ENCODE data around the gene TCEAL7. TPM values are rescaled to one million over a fixed set of nuclear protein-coding genes. Genes with fewer than 3 reads are reported as not detected.
"Not testable (repeated sequence)": the region's sequence is repeated elsewhere in the genome, so short reads cannot be mapped to it uniquely, and the experiment has no call there.

TCEAL7 gene, protein sequence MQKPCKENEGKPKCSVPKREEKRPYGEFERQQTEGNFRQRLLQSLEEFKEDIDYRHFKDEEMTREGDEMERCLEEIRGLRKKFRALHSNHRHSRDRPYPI
- total RNA-seq = 0.26 and 0.38 TPM in 2 replicates

DNA sequence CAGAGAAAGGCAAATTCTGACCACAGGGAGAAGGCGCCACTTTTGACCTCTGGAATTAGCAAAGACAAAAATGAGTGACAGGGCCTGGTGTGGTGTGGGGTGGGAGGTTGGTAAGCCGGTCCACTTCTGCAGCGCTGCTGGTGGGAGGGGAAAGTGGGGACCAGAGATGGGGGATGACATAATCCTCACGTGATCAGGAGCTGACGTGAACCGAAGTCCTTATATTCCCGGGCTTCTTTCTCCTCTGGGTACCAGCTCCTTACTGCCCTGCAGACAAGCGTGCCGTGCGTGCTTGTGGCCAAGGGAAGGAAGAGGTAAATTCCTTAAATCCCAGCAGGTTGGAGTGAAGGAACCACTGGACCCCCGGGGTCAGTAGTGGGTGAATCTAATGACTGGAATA, at the start of gene TCEAL7:
TSS of gene TCEAL7 (plus strand) at position 249 of the 400 bp plus-strand sequence. CDS start 1,165 bp downstream, outside the sequence.
- DNase-seq (ENCODE audit: low read depth in 2 of 2) = peak in 1 of 2 donors; percentile 9

DNA sequence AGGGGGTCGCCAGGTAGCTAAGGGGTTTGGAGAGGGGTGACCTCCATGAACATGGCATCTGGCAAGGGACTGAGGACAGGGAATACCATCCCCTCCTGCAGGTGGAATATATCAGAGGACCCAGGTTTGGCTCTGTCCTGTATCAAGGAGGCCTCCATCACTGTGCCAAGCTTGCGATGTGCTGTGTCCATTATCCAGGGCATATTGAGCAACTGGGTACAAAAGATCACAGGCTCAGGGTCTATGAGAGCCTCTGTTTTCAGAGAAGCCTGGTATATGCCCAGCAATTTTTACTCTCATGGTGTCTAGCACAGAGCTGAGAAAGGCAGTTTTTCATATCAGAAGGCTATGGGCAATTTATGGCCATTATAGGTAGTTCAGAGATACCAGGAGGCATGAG, 36.9 kb upstream of the TCEAL7 start:
- no peak for DNase-seq (ENCODE audit: low read depth in 2 of 2)

DNA sequence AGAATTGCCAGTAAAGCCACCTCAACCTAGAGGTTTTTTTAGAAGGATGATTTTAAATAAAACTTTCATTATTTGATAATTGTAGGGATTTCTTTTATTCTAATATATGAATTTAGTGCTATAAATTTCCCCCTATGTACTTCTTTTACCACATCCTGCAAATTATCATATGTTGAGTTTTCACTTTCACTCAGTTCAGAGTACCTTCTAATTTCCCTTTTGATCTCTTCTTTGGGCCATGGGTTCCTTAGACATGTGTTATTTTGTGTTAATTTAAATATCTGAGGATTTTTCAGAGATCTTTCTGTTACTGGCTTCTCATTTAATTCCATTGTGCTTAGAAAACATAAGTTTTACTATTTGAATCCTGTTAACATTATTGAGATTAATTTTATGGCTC, 25.3 kb upstream of the TCEAL7 start:
- no peak for DNase-seq (ENCODE audit: low read depth in 2 of 2)

DNA sequence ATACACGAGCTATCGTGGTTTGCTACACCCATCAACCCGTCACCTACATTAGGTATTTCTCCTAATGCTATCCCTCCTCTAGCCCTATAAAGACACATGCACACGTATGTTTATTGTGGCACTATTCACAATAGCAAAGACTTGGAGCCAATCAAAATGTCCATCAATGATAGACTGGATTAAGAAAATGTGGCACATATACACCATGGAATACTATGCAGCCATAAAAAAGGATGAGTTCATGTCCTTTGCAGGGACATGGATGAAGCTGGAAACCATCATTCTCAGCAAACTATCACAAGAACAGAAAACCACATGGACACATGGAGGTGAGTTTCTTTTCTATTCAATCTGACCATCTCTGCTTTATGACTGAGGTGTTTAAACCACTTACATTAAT, 24.4 kb upstream of the TCEAL7 start:
- DNase-seq (ENCODE audit: low read depth in 2 of 2) = not testable (repeated sequence)

DNA sequence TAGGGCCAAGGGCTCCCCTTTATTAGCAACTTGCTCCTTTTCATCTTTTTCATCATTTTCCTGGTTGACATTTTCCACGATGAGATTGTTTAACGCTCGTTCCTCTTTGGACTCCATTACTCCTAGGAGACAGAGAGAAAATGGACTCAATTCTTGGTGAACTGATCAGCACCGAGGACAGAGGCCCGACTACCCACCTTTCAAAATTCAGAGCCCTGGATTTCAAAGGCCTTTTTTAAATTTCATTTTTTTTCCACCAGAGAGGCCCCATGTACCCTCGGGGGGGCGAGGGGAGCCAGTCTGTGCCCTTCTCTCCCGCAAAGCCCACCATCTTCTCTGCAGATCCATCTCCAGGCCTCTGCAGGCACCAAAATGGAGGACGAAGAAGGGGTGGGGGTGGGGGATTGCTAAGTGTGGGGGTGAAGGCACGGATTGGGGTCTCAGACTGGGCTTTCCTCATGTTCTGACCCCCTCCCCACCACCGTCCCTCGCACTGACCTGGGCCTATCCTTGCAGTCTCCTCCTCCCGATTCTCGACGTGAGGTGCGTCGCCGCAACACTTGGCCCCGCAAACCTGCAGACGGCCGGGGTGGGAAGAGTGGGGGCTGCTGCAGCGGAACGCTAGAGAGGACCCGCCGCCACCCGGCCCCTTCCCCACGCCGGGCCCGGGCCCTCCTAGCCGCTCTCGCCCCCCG, 20.0 kb upstream of the TCEAL7 start:
- no peak for DNase-seq (ENCODE audit: low read depth in 2 of 2)

DNA sequence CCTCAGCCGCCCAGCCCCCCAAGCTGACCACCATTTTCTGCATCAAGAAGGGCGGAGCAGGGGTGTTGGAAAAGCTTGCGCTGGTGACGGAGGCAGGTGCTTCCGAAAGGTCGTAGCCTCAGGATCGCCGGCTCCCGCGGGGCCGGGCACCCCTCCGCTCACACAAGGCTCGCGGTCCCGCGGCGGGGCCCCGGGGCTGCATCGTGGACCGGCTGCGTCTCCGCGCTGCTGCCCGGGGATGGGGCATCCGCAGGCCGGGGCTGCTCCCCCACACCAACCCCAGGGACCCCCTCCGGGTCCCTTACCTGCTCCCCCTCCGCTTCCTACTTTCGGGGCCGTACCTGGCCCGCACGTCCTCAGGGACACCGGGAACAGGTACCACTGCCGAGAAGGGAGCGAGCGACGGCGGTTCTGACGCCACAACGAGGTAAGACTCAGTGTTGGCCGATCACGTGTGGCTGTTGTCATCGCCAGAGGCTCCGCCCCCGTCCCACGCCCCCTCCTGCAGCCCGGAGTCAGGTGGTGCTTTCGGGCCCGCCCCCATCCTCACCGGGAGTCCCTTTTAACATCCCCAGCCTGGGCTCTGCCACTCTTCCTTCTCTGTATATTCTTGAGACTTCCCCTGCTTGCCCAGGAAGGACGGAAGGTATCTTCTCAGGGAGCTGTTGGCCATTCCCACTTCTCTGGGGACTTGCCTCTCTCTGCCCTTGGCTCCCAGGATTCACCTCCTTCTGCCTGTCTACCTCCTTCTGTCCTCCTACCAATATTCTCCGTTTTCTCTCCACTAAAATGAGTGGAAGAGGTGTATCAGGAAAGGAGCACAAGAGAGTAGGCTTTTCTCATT, 19.3 kb upstream of the TCEAL7 start, which contains the start of gene BEX2:
TSS of gene BEX2 (minus strand) at position 436 of the 844 bp plus-strand sequence. CDS start 1,014 bp downstream, outside the sequence.
- peak in 1 of 2 donors; percentile 28 for DNase-seq (ENCODE audit: low read depth in 2 of 2)

DNA sequence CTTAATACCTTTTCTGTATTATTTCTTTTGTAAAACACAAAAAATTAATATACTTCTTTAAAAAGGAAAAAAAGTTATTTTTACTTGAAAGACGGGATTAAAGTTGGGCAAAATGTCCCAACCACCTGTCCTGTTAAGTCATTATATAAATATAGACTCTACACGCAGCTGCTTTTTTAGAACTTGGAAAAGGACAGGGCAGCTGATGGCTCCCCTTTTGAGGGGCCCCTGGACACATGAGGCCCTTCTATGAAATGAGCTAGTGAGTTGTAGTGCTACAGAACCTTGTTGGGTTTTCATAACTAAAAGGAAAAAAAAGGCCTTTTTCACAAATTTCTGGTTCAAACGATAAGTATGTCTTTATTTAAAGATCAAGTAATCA, 18.6 kb upstream of the TCEAL7 start:
- DNase-seq (ENCODE audit: low read depth in 2 of 2) = no peak

DNA sequence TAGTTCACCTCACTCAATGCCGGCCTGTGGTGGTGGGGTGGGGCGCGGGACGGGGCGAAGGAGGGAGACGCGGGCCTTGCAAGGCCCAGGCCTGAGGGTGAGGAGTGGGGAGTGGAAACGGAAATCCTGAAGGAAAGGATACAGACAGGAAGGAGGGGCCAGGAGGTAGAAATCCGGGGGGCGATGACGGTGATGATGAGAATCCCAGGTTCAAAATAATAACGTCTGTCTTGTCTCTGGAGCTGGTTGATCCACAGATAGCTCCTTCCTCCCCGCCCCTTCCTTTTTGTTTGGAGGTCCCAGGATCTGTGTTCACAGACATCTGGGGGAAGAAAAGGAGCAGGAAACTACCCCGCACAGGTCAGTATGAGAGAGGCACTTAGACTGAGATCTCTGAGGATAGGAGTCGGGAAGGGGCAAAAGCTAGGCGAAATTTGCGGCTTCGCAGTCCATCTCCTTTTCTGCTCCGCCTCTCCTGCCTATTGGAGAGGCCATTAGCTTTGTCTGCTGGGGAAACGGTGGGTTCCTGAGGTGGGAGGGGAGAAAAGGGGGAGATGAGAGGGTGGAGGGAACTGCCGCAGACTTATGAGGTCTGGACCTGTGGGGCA, 746 bp downstream of the TCEAL7 start:
- DNase-seq (ENCODE audit: low read depth in 2 of 2) = peak in 1 of 2 donors; percentile 3

DNA sequence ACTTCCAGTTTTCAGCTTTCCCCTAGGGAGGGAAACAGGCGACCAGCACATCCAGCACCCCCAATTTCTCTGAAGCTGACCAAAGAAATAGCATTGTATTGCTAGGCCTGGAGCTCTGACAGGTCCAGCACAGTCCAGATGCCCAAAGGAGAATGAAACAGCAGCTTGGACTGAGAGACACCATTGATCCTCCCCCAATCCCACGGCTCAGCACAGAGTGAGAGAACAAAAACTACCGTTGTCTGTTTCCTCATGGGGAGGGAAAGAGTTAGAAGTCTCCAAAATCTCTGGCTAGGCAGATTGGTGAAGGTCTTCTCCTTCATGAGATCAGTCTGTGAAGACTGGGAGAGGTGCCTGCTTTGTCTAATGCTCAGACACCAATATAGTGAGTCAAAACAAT, 8.6 kb downstream of the TCEAL7 start:
- DNase-seq (ENCODE audit: low read depth in 2 of 2) = no peak

DNA sequence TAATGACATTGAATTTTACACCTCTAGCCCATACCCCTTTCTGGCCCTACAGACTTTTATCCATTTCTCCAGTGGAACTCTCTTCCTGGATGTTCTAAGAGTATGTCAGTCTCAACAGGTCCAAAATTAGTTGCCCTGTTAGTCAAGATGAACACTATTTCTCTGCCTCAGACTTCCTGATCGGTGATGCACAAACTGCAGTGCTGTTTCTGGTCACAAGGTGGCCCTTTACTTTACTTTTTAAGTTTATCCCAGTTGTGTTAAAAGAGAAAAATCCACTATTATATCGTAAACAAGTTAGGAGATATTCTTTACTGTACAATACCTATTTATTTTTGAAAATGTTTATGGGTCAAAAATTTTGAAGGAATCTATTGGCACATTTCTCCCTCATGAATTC, 13.1 kb downstream of the TCEAL7 start:
- peak; percentile 16 to 48 for DNase-seq (ENCODE audit: low read depth in 2 of 2)

DNA sequence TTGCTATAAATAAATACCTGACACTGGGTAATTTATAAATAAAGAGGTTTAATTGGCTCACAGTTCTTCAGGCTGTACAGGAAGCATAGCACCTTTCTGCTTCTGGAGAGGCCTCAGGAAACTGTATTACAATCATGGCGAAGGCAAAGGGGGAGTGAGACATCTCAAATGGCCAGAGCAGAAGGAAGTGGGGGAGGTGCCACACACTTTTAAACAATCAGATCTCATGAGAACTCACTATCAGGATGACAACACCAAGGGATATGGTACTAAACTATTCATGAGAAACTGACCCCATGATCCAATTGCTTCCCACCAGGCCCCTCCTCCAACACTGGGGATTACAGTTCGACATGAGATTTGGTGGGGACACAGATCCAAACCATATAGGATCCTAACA, 14.6 kb downstream of the TCEAL7 start:
- peak in 1 of 2 donors; percentile 67 for DNase-seq (ENCODE audit: low read depth in 2 of 2)

DNA sequence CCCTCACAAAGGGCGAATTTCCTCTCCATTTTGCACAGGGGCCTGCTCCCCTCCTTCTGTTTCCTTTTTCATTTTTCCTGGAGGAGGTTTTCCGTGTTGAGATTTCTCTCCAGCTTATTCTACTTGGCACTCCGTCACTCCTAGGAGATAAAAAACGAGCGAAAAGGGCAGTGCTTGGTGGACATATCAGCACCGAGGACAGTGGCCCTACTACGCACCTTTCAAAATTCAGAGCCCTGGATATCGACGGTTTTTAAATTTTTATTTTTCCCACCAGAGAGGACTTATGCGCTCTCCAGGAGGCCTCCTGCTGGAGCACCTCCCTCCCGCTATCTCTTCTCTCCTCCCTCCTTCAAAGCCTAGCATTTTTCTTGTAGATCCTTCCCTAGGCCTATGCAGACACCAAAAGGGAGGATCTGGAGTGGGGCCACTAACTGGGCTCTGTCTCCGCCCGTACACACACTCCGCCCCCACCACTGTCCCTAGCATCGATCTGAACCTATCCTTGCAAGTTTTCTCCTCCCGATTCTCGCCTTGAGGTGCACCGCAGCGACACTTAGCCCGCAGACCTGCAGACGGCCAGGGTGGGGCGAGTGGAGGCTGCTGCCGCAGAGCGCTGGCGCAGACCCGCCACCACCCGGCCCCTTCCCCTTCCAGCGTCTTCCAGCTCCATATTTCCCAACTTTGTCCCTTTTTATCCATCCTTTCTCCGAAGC, 17.8 kb downstream of the TCEAL7 start:
- DNase-seq (ENCODE audit: low read depth in 2 of 2) = no peak

DNA sequence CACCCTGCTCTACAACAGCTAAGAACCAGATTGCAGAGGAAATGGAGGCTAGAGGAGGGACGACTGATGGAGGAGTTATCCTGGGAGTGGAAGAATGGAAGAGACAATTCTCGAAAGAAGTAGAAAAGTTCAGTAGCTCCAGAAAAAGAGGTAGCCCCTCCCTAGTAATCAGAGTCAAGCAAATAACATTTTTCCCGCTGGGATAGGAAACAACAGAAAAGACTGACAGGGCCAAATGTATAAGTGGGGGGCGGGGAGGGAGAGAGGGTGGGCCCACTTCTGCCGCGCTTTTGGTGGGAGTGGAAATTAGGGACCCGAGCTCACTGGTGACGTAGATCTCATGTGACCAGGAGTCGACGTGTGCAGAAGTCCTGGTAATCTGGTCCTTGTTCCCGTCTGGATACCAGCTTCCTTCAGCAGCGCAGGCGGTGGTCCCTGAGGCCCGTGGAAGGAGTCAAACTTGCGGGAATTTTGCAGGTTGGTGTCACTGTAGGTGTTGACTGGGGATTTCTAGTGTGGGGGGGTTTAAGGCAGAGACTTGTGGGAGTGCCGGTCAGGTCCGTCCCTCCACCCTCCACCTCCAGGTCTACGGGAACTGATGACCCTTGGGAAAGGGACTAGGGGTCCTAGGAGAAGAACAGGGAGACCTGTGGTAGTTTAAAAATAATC, 26.2 kb downstream of the TCEAL7 start, which contains the start of gene TCEAL9:
TSS of gene TCEAL9 (plus strand) at position 377 of the 669 bp plus-strand sequence. CDS start 1,179 bp downstream, outside the sequence.
- DNase-seq (ENCODE audit: low read depth in 2 of 2) = peak; percentile 69 to 88

DNA sequence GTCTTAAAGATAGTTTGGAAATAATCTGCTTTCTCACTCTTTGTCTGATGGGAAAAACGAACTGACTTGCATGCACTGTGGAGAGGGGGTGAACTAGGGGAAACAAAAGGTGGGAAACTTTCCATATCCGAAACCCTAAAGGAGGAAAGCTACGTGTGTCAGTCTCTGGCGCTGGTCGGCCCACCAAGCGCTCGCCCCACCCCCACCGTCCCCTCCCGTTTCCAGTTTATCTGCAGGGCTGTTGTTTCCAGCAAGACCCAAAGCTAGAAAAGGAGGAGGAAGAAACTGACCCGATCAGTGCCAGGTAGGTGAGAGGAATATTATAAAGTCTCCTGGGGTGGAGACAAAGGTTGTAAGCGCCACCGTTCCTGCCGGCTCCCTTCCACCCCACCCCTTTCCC, 26.8 kb downstream of the TCEAL7 start:
- DNase-seq (ENCODE audit: low read depth in 2 of 2) = peak in 1 of 2 donors; percentile 37

DNA sequence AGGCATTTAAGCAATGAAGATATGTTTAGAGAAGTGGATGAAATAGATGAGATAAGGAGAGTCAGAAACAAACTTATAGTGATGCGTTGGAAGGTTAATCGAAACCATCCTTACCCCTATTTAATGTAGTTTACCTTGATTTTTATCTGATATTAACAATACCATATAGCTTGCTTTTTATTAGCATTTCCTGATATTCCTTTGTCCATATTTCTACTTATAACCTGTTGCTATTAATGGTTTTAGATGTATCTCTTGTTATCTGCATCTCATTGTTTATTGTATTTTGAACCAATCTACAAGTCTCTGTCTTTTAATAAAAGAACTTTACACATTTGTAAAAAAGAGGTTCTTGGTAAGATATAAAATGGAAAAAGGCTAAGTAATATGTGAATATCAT, 27.8 kb downstream of the TCEAL7 start:
- no peak for DNase-seq (ENCODE audit: low read depth in 2 of 2)

DNA sequence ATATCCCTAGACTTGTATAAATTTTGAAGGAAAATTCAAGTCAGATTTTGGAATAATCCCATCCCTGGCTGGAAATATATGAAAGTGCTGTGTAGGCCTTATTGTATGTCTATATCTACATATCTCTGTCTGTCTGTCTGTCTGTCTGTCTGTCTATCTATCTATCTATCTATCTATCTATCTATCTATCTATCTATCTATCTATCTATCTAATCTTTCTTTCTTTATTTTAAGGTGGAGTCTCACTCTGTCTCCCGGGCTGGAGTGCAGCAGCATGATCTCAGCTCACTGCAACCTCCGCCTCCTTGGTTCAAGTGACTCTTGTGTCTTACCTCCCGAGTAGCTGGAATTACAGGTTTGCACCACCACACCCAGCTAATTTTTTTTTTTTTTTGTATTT, 29.6 kb downstream of the TCEAL7 start:
- not testable (repeated sequence) for DNase-seq (ENCODE audit: low read depth in 2 of 2)

DNA sequence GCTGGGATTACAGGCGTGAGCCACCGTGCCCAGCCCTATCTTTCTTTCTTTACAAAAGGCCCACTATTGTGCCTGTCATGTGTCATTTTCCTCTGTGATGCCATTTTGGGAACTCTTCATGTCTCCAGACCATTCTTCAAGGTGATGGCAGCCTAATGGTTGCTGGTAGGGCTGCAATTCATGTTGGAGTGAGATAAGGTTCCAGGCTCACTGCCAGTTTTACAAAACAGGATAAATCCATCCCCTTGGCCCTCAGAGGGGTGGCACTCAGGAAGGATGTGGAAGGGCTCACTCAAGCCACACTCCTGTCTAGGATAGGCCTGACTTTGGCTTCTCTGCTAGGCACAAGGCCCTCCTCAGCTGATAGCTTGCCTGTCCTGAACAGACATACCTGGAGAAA, 30.1 kb downstream of the TCEAL7 start:
- DNase-seq (ENCODE audit: low read depth in 2 of 2) = peak in 1 of 2 donors; percentile 57

DNA sequence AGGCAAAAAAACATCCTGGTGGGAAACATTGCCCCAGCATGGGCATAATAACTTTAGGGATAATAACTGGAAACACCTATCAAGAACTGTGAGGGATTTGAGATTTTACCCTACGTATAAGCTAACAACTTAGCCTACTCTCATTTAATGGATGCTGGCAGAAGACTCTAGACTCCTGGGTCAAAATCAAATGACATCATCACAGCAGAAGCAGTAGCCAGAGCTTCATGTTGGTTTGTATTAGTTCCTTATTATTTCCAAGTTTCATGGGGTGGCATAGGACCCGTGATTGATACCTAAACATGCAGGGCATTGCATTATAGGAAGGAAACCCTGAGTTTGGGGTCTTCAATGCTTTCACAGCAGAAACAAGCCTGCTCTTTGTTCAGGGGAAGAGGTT, 30.9 kb downstream of the TCEAL7 start:
- no peak for DNase-seq (ENCODE audit: low read depth in 2 of 2)

DNA sequence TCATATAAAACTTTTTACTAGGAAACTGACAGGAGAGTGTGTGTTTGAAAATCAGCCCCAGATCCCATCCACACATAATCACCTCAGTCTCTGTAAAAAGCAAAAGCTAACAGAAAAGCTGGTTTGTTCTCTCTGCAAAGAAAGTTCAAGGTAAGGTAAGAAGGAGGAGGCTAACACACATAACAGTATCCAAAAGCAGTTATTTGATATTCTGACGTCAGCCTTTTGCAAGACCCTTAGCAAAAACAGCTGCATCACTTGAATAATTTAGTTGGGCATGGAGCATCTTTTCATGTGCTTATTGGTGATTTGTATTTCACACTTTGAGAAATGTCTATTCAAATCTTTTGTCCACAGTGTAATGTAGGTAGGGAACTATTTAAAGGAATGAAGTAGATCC, 31.8 kb downstream of the TCEAL7 start:
- DNase-seq (ENCODE audit: low read depth in 2 of 2) = no peak

DNA sequence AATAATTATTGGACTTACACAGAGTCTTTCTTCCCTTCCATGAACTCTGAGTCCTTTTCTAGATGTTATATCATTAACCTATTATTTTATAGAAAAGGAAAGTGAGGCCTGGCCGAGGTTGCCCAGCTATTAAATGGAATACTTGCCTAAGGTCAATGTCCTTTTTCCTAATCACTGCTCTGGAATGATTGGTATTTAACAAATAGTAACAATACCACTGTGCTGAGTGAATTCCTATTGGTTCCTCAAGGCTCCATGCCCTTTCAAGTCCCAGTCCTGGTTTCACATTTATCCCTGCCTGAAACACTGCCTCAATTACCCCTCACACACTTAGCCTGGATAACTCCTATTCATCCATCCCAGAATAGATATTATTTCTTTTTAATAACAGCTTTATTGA, 32.4 kb downstream of the TCEAL7 start:
- peak; percentile 30 to 36 for DNase-seq (ENCODE audit: low read depth in 2 of 2)

DNA sequence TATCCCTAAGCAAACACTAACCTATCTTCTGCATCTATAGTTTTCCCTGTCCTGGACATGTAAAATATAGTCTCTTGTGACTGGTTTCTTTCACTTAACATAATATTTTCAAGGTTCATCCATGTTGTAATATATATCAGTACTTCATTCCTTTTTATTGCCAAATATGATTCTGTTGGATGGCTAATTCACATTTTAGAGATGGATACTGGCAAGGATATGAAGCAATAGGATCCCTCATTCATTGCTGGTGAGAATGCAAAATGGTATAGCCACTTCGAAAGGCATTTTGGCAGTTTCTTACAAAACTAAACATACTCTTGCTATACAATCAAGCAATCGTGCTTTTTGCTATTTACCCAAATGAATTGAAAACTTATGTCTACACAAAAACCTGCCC, 33.0 kb downstream of the TCEAL7 start:
- no peak for DNase-seq (ENCODE audit: low read depth in 2 of 2)
